Fibroblast of skin of back (primary cell): ENCODE data around the gene NUAK2. TPM values are rescaled to one million over a fixed set of nuclear protein-coding genes. Genes with fewer than 3 reads are reported as not detected.
"Not testable (repeated sequence)": the region's sequence is repeated elsewhere in the genome, so short reads cannot be mapped to it uniquely, and the experiment has no call there.

Experiments
- DNase-seq: peaks from one replicate; pipeline ENCODE4 v3.0.0-alpha.2; 2013
- polyA plus RNA-seq, 2 experiments: library from polyadenylated mRNA; unstranded; fragments of 120-200 nt; gene quantifications; one replicate each; pipeline ENCODE4 v1.2.1, GENCODE V29; 2013; ENCODE audit not compliant: insufficient read length in 2 of 2

NUAK2 gene
- polyA plus RNA-seq (2013, experiment 1 of 2; ENCODE audit: insufficient read length), result 8.9 TPM
- polyA plus RNA-seq (2013, experiment 2 of 2; ENCODE audit: insufficient read length), result 11.7 TPM

GRCh38 chr1:205321162-205321958 lies at the start of gene NUAK2:
Gene NUAK2 (minus strand): TSS chr1:205321745. CDS start chr1:205321628, 117 bp downstream.
- peak; percentile 92 for DNase-seq

- no peak for DNase-seq
These were observed 49.2 kb upstream of the NUAK2 start for GRCh38 chr1:205370780-205371179.

GRCh38 chr1:205369701-205370123 lies 48.2 kb upstream of the NUAK2 start:
- DNase-seq, result no peak

GRCh38 chr1:205368478-205368877 lies 46.9 kb upstream of the NUAK2 start:
- DNase-seq, result no peak

GRCh38 chr1:205365945-205366463 lies 44.5 kb upstream of the NUAK2 start:
- DNase-seq, result no peak

GRCh38 chr1:205365086-205365485 lies 43.5 kb upstream of the NUAK2 start:
- DNase-seq, result not testable (repeated sequence)

GRCh38 chr1:205360891-205361290 lies 39.3 kb upstream of the NUAK2 start:
- DNase-seq, result no peak

GRCh38 chr1:205359771-205360565 lies 38.4 kb upstream of the NUAK2 start:
- no peak for DNase-seq

GRCh38 chr1:205358579-205358978 lies 37.0 kb upstream of the NUAK2 start:
- DNase-seq, result no peak

GRCh38 chr1:205357567-205357966 lies 36.0 kb upstream of the NUAK2 start:
- DNase-seq, result no peak

- no peak for DNase-seq
These were observed 35.0 kb upstream of the NUAK2 start, which contains the start of gene KLHDC8A for GRCh38 chr1:205356440-205357139. Gene KLHDC8A (minus strand): TSS chr1:205356922. CDS start chr1:205343604, 13,318 bp downstream.

- DNase-seq, result no peak
These were observed 33.5 kb upstream of the NUAK2 start for GRCh38 chr1:205355075-205355453.

GRCh38 chr1:205354259-205355074 lies 32.9 kb upstream of the NUAK2 start:
- DNase-seq, result peak; percentile 71

- no peak for DNase-seq
These were observed 32.1 kb upstream of the NUAK2 start for GRCh38 chr1:205353612-205354011.

GRCh38 chr1:205353191-205353590 lies 31.6 kb upstream of the NUAK2 start:
- DNase-seq, result no peak

GRCh38 chr1:205351984-205352713 lies 30.6 kb upstream of the NUAK2 start:
- DNase-seq, result peak; percentile 23

- DNase-seq, result no peak
These were observed 29.2 kb upstream of the NUAK2 start for GRCh38 chr1:205350691-205351141.

- DNase-seq, result no peak
These were observed 28.6 kb upstream of the NUAK2 start for GRCh38 chr1:205350124-205350523.

- DNase-seq, result no peak
These were observed 27.3 kb upstream of the NUAK2 start for GRCh38 chr1:205348554-205349487.
